Esophagus mucosa (tissue), 1 donor: ENCODE measurements around the gene SF3A2. TPM values are rescaled to one million over a fixed set of nuclear protein-coding genes. Genes with fewer than 3 reads are reported as not detected.

Experiments used
- total RNA-seq: library from RNA; stranded (reverse); gene quantifications from one replicate; pipeline ENCODE4 v1.2.4, GENCODE V29; 2023
- donor health status: DM: yes; HTN: yes; CAD: no.

The SF3A2 gene
- total RNA-seq, 1 donor from 2014 or later = 45.4 TPM

Other genes with a start within 250 kb of the SF3A2 start
- 68.6 TPM for gene BTBD2, start 221.1 kb upstream of the SF3A2 start, total RNA-seq
- 311 TPM for gene MKNK2, start 185.6 kb upstream of the SF3A2 start, total RNA-seq
- 28.1 TPM for gene MOB3A, start 140.5 kb upstream of the SF3A2 start, total RNA-seq
- 4.7 TPM for gene IZUMO4, start 139.9 kb upstream of the SF3A2 start, total RNA-seq
- gene AP3D1, start 85.3 kb upstream of the SF3A2 start, total RNA-seq = 84.2 TPM
- 20.8 TPM for gene DOT1L, start 72.9 kb upstream of the SF3A2 start, total RNA-seq
- 48.9 TPM for gene PLEKHJ1, start 495 bp upstream of the SF3A2 start, total RNA-seq
- 0.56 TPM for gene AMH, start 12.5 kb downstream of the SF3A2 start, total RNA-seq
- not detected for gene JSRP1, start 19.6 kb downstream of the SF3A2 start, total RNA-seq
- gene PEAK3, start 45.4 kb downstream of the SF3A2 start, total RNA-seq = 0.08 TPM
- not detected for gene LINGO3, start 71.3 kb downstream of the SF3A2 start, total RNA-seq
- gene LSM7, start 91.8 kb downstream of the SF3A2 start, total RNA-seq = 98.9 TPM
- 18.8 TPM for gene SPPL2B, start 91.9 kb downstream of the SF3A2 start, total RNA-seq
- gene TMPRSS9, start 123.4 kb downstream of the SF3A2 start, total RNA-seq = not detected
- gene TIMM13, start 190.8 kb downstream of the SF3A2 start, total RNA-seq = 106 TPM
- 50.4 TPM for gene LMNB2, start 220.1 kb downstream of the SF3A2 start, total RNA-seq
- gene GADD45B, start 239.3 kb downstream of the SF3A2 start, total RNA-seq = 26.3 TPM